Mesenchymal stem cell (in vitro differentiated cells and primary cell): ENCODE data around the gene DNTTIP2.
"Not testable (repeated sequence)": the region's sequence is repeated elsewhere in the genome, so short reads cannot be mapped to it uniquely, and the experiment has no call there.

ENCODE experiments used
- DNase-seq: peaks from one replicate; pipeline ENCODE4 v3.0.0-alpha.2; 2013
- H2AFZ ChIP-seq: one replicate; pipeline ENCODE4 v1.6.1; 2013; ENCODE audit warnings: low read depth, mild to moderate bottlenecking, control low read depth, inconsistent platforms, low read length, moderate library complexity
- H2AK5ac ChIP-seq: 2 replicates; pipeline ENCODE4 v1.6.1; 2013; ENCODE audit warnings: low read length, moderate library complexity, mild to moderate bottlenecking, inconsistent platforms; ENCODE audit not compliant: severe bottlenecking
- H2BK120ac ChIP-seq: one replicate; pipeline ENCODE4 v1.6.1; 2013; ENCODE audit warnings: low read depth, mild to moderate bottlenecking, inconsistent platforms, low read length, moderate library complexity
- H2BK12ac ChIP-seq, 2 experiments: one replicate each; pipeline ENCODE4 v1.6.1; 2013; ENCODE audit warnings: inconsistent platforms in 2 of 2, low read length in 2 of 2, mild to moderate bottlenecking in 2 of 2, moderate library complexity in 2 of 2, control low read depth in 1 of 2
- H2BK15ac ChIP-seq: one replicate; pipeline ENCODE4 v1.6.1; 2013; ENCODE audit warnings: mild to moderate bottlenecking, low read depth, inconsistent platforms; ENCODE audit not compliant: poor library complexity, severe bottlenecking
- H2BK5ac ChIP-seq: 2 replicates; pipeline ENCODE4 v1.6.1; 2013; ENCODE audit warnings: low read depth, mild to moderate bottlenecking, low read length, control low read depth, inconsistent platforms; ENCODE audit not compliant: poor library complexity, severe bottlenecking
- H3K14ac ChIP-seq, 2 experiments: one replicate each; pipeline ENCODE4 v1.6.1; 2013; ENCODE audit warnings: inconsistent platforms in 2 of 2, low read length in 2 of 2, control low read depth in 1 of 2, mild to moderate bottlenecking in 1 of 2, moderate library complexity in 1 of 2
- H3K18ac ChIP-seq, 2 experiments: one replicate each; pipeline ENCODE4 v1.6.1; 2013; ENCODE audit warnings: inconsistent platforms in 2 of 2, low read length in 2 of 2, control low read depth in 1 of 2, low read depth in 1 of 2, mild to moderate bottlenecking in 1 of 2
- H3K23ac ChIP-seq, 2 experiments: one replicate each; pipeline ENCODE4 v1.6.1; 2013; ENCODE audit warnings: inconsistent platforms in 2 of 2, low read length in 2 of 2, mild to moderate bottlenecking in 2 of 2, moderate library complexity in 2 of 2, control low read depth in 1 of 2
- H3K27ac ChIP-seq: 2 replicates; pipeline ENCODE4 v1.5.1; 2013; ENCODE audit warnings: mild to moderate bottlenecking, moderate library complexity, low read length, control low read depth, inconsistent platforms; ENCODE audit not compliant: poor library complexity, severe bottlenecking
- H3K27me3 ChIP-seq, 2 experiments: 2 replicates each; pipeline versions ENCODE4 v1.6.1 to v1.7.0; 2013; ENCODE audit warnings: low read length in 2 of 2, mild to moderate bottlenecking in 2 of 2, moderate library complexity in 2 of 2, control low read depth in 1 of 2, inconsistent platforms in 1 of 2; ENCODE audit not compliant: control insufficient read depth in 1 of 2, insufficient read depth in 1 of 2
- H3K36me3 ChIP-seq, 2 experiments: 2 replicates each; pipeline versions ENCODE4 v1.6.1 to v1.7.0; 2013; ENCODE audit warnings: low read length in 2 of 2, control low read depth in 1 of 2, inconsistent platforms in 1 of 2, low read depth in 1 of 2, mild to moderate bottlenecking in 1 of 2; ENCODE audit not compliant: insufficient read depth in 2 of 2, control insufficient read depth in 1 of 2
- H3K4ac ChIP-seq, 2 experiments: one replicate each; pipeline ENCODE4 v1.6.1; 2013; ENCODE audit warnings: inconsistent platforms in 2 of 2, low read length in 2 of 2, mild to moderate bottlenecking in 2 of 2, moderate library complexity in 2 of 2, control low read depth in 1 of 2, low read depth in 1 of 2
- H3K4me1 ChIP-seq: 2 replicates; pipeline ENCODE4 v1.6.1; 2013; ENCODE audit warnings: low read depth, low read length, control low read depth; ENCODE audit not compliant: control insufficient read depth, insufficient read depth
- H3K4me2 ChIP-seq: 2 replicates; pipeline ENCODE4 v1.6.1; 2013; ENCODE audit warnings: low read length, mild to moderate bottlenecking, inconsistent platforms; ENCODE audit not compliant: poor library complexity, severe bottlenecking
- H3K4me3 ChIP-seq, 2 experiments: 2 replicates each; pipeline versions ENCODE4 v1.5.1 to v1.7.0; 2013; ENCODE audit warnings: low read length in 2 of 2, mild to moderate bottlenecking in 2 of 2, control low read depth in 1 of 2, low read depth in 1 of 2; ENCODE audit not compliant: insufficient read depth in 1 of 2
- H3K79me1 ChIP-seq: replicated peaks from 2 replicates; pipeline ENCODE4 v1.6.1; 2013; ENCODE audit warnings: mild to moderate bottlenecking, control low read depth, low read length, inconsistent platforms; ENCODE audit not compliant: poor library complexity, severe bottlenecking
- H3K9ac ChIP-seq: 2 replicates; pipeline ENCODE4 v1.7.0; 2013; ENCODE audit warnings: mild to moderate bottlenecking, low read length, moderate library complexity
- H3K9me3 ChIP-seq: 2 replicates; pipeline ENCODE4 v1.7.0; 2013; ENCODE audit warnings: mild to moderate bottlenecking, low read length; ENCODE audit not compliant: control insufficient read depth
- H4K8ac ChIP-seq: one replicate; pipeline ENCODE4 v1.6.1; 2013; ENCODE audit warnings: inconsistent platforms, mild to moderate bottlenecking, low read length, moderate library complexity
- H4K91ac ChIP-seq: one replicate; pipeline ENCODE4 v1.6.1; 2013; ENCODE audit warnings: mild to moderate bottlenecking, low read length, inconsistent platforms
- WGBS: methylation state at CpG from one replicate; pipeline ENCODE4 v1.1.7; 2013; ENCODE audit warnings: mixed read lengths; 5-methylcytosine and 5-hydroxymethylcytosine counted together

The DNTTIP2 gene

DNA sequence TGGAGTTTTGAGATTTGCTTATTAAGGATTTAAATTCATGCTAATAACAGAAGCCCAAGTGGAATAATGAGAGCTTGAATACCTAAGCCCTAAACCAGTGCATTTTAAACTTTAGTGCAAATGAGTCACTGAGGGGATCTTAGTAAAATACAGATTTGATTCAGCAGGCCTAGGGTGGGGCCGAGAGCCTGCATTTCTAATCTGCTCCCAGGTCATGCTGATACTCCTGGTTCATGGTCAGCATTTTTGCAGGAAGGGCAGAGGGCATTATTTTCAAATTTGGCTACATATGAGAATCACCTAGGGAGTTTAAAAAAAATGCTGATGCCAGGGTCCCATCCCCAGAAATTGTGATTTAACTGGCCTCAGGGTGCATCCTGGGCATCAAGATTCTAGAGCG lies 39.3 kb downstream of the DNTTIP2 start:
- Histone ChIP-seq H3K4me1 (peaks cover 2% of the 10 kb centered on the region), H3K36me3 (peaks cover 0 to 4% of the 10 kb centered on the region in 2 experiments), H3K14ac (no peak overlapping the region), H3K9me3 (no peaks in the 10 kb centered on the region), H3K23ac (no peak overlapping the region), H2BK5ac (no peak overlapping the region), H4K91ac (no peak overlapping the region), H3K18ac (no peak overlapping the region), H3K4me2 (no peak overlapping the region), H4K8ac (no peak overlapping the region), H3K79me1 (no peaks in the 10 kb centered on the region), H2BK15ac (no peak overlapping the region), H2AK5ac (no peak overlapping the region), H3K4ac (no peak overlapping the region), H3K9ac (peak overlapping the region; percentile 28), H2BK12ac (no peak overlapping the region), H2AFZ (no peak overlapping the region), H3K27ac (no peak overlapping the region), H3K4me3 (peak overlapping the region in 1 of 2 experiments; percentile 5), H3K27me3 (no peaks in the 10 kb centered on the region), H2BK120ac (no peak overlapping the region)
- no peak for DNase-seq
- whole genome bisulfite sequencing, result 91% methylated on average over 2 of the region's 2 CpGs

GRCh38 chr1:93839307-93839706 lies 39.7 kb downstream of the DNTTIP2 start:
- Histone ChIP-seq H3K36me3 (peaks cover 0 to 4% of the 10 kb centered on the region in 2 experiments), H3K27ac (no peak overlapping the region), H3K9ac (peak overlapping the region; percentile 28), H3K4me2 (no peak overlapping the region), H2BK120ac (no peak overlapping the region), H3K4ac (no peak overlapping the region), H4K91ac (no peak overlapping the region), H3K14ac (no peak overlapping the region), H3K4me3 (no peak overlapping the region), H2BK12ac (no peak overlapping the region), H2BK5ac (no peak overlapping the region), H3K27me3 (no peaks in the 10 kb centered on the region), H3K4me1 (no peaks in the 10 kb centered on the region), H2BK15ac (no peak overlapping the region), H2AK5ac (no peak overlapping the region), H3K23ac (no peak overlapping the region), H3K9me3 (no peaks in the 10 kb centered on the region), H3K18ac (no peak overlapping the region), H3K79me1 (no peaks in the 10 kb centered on the region), H4K8ac (no peak overlapping the region), H2AFZ (no peak overlapping the region)
- DNase-seq, result peak; percentile 82
- WGBS, result no CpG with 5 or more reads among the region's 1 CpG

DNA sequence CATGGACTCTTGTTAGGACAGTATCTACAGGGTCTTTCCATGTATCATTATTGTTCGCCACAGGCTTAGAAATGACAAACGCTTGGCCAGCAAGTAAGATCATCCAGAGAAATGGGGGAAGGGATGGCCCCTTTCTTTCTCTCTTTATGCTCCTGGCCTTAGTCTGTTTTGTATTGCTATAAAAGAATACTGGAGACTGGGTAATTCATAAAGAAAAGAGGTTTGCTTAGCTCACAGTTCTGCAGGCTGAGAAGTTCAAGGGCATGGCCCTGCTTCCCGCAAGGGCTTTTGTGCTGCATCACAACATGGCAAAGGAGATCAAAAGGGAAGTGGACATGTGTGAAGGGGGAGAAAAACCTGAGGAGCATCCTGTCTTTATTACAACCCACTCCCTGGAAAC lies 41.0 kb downstream of the DNTTIP2 start:
- no peaks in the 10 kb centered on the region for H3K9me3 ChIP-seq
- peaks cover 0 to 4% of the 10 kb centered on the region in 2 experiments for H3K36me3 ChIP-seq
- H4K8ac ChIP-seq, result no peak overlapping the region
- no peak overlapping the region for H3K4me3 ChIP-seq
- WGBS, result 96% methylated on average over 3 of the region's 3 CpGs
- H3K4me1 ChIP-seq, result no peaks in the 10 kb centered on the region
- no peaks in the 10 kb centered on the region for H3K27me3 ChIP-seq
- H3K23ac ChIP-seq, result no peak overlapping the region
- H3K9ac ChIP-seq, result no peak overlapping the region
- no peak overlapping the region for H3K18ac ChIP-seq
- H2BK5ac ChIP-seq, result no peak overlapping the region
- H2BK120ac ChIP-seq, result no peak overlapping the region
- no peak overlapping the region for H2BK15ac ChIP-seq
- H2AFZ ChIP-seq, result no peak overlapping the region
- no peak overlapping the region for H3K14ac ChIP-seq
- no peak for DNase-seq
- no peak overlapping the region for H2AK5ac ChIP-seq
- no peak overlapping the region for H2BK12ac ChIP-seq
- H3K4me2 ChIP-seq, result no peak overlapping the region
- no peaks in the 10 kb centered on the region for H3K79me1 ChIP-seq
- H3K27ac ChIP-seq, result no peak overlapping the region
- no peak overlapping the region for H4K91ac ChIP-seq
- H3K4ac ChIP-seq, result no peak overlapping the region

DNA sequence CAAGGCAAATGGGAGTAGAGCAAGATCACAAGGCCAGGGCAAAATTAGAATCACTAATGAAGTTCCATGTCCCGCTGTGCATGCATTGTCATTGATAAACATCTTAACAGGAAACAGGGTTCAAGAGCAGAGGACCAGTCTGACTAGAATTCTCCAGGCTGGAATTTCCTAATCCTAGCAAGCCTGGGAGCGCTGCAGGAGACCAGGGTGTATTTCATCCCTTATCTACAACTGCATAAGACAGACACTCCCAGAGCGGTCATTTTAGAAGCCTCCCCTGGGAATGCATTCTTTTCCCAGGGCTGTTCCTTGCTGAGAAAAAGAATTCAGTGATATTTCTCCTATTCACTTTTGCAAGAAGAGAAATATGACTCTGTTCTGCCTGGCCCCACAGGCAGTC lies 45.7 kb downstream of the DNTTIP2 start:
- H3K9ac ChIP-seq, H3K18ac ChIP-seq, H2BK120ac ChIP-seq, H3K4me2 ChIP-seq, H4K8ac ChIP-seq, H3K4me1 ChIP-seq, H3K9me3 ChIP-seq, H2BK15ac ChIP-seq, H3K79me1 ChIP-seq, H3K27me3 ChIP-seq, DNase-seq, H2AK5ac ChIP-seq, H3K23ac ChIP-seq, H3K4me3 ChIP-seq, H3K36me3 ChIP-seq, H2BK12ac ChIP-seq, H2AFZ ChIP-seq, H3K4ac ChIP-seq, H2BK5ac ChIP-seq, H4K91ac ChIP-seq, H3K27ac ChIP-seq, H3K14ac ChIP-seq: not testable (repeated sequence)
- WGBS, result 78% methylated on average over 3 of the region's 3 CpGs
